BJ (cell line): Measurements from ENCODE around the gene PTPRR. TPM values are rescaled to one million over a fixed set of nuclear protein-coding genes. Genes with fewer than 3 reads are reported as not detected.

Experiments
- CTCF ChIA-PET: fragments of 350-600 bp; formaldehyde crosslinking; extraction: SDS; loops from one replicate; lab custom pipeline; 2021; ENCODE audit warnings: antibody characterized with exemption, inconsistent platforms; lab: Yijun Ruan, JAX
- POLR2A ChIA-PET: fragments of 300-600 bp; sonication (Branson Sonifier 250); formaldehyde crosslinking; extraction: SDS; loops from one replicate; lab custom pipeline; 2021; ENCODE audit warnings: antibody characterized with exemption; lab: Charles Lee
- DNase-seq: peaks from one replicate; pipeline ENCODE4 v3.0.0-alpha.2; 2011; ENCODE audit warnings: low read depth
- H3K27me3 ChIP-seq: 2 replicates; pipeline ENCODE4 v1.6.0; 2011; ENCODE audit warnings: low read length; ENCODE audit not compliant: control insufficient read depth, insufficient read depth
- H3K36me3 ChIP-seq: 2 replicates; pipeline ENCODE4 v1.5.1; 2011; ENCODE audit warnings: low read length; ENCODE audit not compliant: control insufficient read depth, insufficient read depth
- H3K4me3 ChIP-seq: 2 replicates; pipeline ENCODE4 v1.5.1; 2011; ENCODE audit warnings: low read depth, mild to moderate bottlenecking, control low read depth, low read length
- polyA plus RNA-seq: library from polyadenylated mRNA; depleted of rRNA; stranded (reverse); fragments of >200 nt; gene quantifications from 2 replicates; pipeline ENCODE4 v1.2.3, GENCODE V29; 2011
- TF ChIP-seq, protein P1 (sequence below): IDR thresholded peaks from 2 replicates; pipeline ENCODE4 v1.5.1; 2011; ENCODE audit warnings: low read depth, mild to moderate bottlenecking, control low read depth, inconsistent platforms, low read length, moderate library complexity; ENCODE audit not compliant: insufficient read depth

The PTPRR gene
- polyA plus RNA-seq, 1 experiment: 0.40 TPM

DNA sequence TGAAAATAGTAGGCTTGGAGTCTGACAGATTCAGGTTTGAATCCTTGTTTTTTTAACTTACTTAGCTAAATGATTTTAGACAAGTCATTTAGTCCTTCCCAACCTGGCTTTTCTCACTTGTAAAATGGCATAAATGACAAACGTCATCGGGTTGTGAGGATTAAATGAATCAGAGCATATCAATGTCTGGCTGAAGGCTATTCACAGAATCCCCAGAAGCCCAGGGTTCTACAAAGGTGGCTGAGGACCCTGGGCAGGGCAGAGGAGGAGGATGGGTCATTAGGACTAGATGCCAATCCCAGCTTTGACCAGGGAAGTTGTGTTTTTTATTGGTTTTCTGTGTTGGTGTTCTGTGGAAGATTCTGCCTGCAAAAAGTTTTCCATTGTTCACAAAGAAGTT, 275.7 kb downstream of the PTPRR start:
- ChIA-PET POLR2A (interaction anchor here (0.6 kb wide), 2 partner anchors 924 to 1707 kb away, joined by 3 to 4 read pairs; no protein-coding TSS in a partner anchor), CTCF (interaction anchor here (0.9 kb wide), 1 partner anchor 744 kb away, joined by 3 read pairs; no protein-coding TSS in a partner anchor)
- TF ChIP-seq, protein P1, sequence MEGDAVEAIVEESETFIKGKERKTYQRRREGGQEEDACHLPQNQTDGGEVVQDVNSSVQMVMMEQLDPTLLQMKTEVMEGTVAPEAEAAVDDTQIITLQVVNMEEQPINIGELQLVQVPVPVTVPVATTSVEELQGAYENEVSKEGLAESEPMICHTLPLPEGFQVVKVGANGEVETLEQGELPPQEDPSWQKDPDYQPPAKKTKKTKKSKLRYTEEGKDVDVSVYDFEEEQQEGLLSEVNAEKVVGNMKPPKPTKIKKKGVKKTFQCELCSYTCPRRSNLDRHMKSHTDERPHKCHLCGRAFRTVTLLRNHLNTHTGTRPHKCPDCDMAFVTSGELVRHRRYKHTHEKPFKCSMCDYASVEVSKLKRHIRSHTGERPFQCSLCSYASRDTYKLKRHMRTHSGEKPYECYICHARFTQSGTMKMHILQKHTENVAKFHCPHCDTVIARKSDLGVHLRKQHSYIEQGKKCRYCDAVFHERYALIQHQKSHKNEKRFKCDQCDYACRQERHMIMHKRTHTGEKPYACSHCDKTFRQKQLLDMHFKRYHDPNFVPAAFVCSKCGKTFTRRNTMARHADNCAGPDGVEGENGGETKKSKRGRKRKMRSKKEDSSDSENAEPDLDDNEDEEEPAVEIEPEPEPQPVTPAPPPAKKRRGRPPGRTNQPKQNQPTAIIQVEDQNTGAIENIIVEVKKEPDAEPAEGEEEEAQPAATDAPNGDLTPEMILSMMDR: no peak
- no peak overlapping the region for H3K4me3 ChIP-seq
- no peaks in the 10 kb centered on the region for H3K27me3 ChIP-seq
- H3K36me3 ChIP-seq: no peaks in the 10 kb centered on the region
- DNase-seq: no peak

DNA sequence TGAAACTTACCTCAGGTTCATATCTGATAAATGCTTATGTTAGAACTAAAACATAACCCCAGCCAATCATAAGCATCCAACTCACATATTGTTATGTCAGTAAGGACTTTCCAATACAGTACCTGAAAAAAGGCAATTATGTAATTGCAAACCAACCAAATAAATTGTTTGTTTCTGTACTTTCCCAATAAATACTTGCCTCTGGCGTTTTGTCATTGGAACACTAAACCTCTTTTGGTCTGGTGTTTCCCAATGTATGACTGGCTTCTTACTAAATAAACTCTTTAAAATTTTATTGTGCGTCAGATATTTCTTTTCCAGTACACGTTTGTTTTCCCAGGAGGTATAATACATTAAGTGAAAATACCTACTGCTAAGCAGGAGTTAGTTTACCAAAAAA, 276.6 kb downstream of the PTPRR start:
- H3K36me3 ChIP-seq: no peaks in the 10 kb centered on the region
- ChIA-PET POLR2A (no interaction called here), CTCF (interaction anchor here (1.2 to 1.3 kb wide), 2 partner anchors 34 to 48 kb away, joined by 4 read pairs; no protein-coding TSS in a partner anchor)
- no peaks in the 10 kb centered on the region for H3K27me3 ChIP-seq
- TF ChIP-seq, protein P1: no peak
- DNase-seq: no peak
- H3K4me3 ChIP-seq: no peak overlapping the region

DNA sequence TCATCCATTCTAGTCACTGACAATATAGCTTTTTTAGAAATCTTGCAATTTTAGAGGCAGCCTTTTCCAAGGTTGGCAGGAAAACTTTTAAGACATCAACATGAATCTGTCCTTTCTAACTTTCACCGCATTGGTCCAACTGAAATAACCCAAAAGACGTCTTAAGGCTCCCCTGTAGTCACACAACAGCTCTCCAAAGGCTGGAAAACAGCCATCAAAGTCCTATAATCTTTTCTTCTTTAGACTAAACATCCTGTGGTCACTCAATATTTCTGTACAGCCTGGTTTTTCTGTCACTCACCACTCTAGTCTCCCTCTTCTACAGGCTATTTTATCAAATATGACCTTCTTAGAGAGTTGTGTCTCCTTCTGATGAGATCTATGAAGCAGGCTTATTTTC, 278.8 kb downstream of the PTPRR start:
- DNase-seq: no peak
- ChIA-PET POLR2A (no interaction called here), CTCF (interaction anchor here (1.0 to 1.3 kb wide), 2 partner anchors 21 to 46 kb away, joined by 3 read pairs; no protein-coding TSS in a partner anchor)
- TF ChIP-seq, protein P1: no peak
- Histone ChIP-seq H3K27me3 (no peaks in the 10 kb centered on the region), H3K4me3 (no peak overlapping the region), H3K36me3 (no peaks in the 10 kb centered on the region)

DNA sequence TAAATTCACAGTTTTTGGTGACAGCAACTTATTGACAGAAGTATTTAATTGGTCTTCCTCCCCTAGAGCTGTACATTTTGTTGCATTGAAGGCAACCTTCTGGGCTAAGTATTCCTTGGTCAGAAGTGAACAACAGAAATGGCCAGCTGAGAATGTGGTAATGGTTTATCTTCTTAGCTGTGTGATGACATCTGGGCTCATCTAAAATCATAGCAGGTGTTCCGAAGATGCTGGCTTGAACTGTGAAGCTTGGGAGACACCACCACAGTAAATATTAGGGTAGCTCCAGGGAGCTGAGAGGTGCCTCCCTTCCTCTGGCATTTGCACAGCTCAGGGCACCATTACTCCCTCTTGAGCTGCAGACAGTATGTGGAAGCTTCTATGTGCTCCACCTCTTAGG, 279.6 kb downstream of the PTPRR start:
- no peak overlapping the region for H3K4me3 ChIP-seq
- no peak for DNase-seq
- TF ChIP-seq, protein P1: no peak
- H3K36me3 ChIP-seq: no peaks in the 10 kb centered on the region
- POLR2A ChIA-PET: no interaction called here
- H3K27me3 ChIP-seq: no peaks in the 10 kb centered on the region
- CTCF ChIA-PET: interaction anchor here (1.3 kb wide), 1 partner anchor 47 kb away, joined by 3 read pairs; no protein-coding TSS in a partner anchor

DNA sequence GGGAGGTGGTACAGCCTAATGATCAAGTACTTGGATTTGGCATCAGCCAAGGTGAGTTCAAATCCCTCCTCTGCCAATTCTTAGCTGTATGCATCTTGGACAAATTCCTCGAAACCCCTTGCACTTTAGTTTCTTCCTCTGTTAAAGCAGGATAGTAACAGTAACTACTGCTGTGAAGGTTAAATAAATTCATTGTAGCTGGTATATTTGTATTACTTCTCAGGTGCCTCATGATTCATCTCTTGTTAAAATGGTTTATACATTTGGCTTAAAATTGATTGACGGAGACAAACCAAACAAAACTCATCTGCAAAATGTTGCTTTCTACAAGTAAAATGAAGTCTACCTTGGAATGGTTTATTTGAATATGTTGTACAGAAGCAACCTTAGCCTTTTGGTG, 281.0 kb downstream of the PTPRR start:
- H3K36me3 ChIP-seq: no peaks in the 10 kb centered on the region
- ChIA-PET POLR2A (no interaction called here), CTCF (interaction anchor here (1.2 kb wide), 1 partner anchor 81 kb away, joined by 3 read pairs; no protein-coding TSS in a partner anchor)
- H3K27me3 ChIP-seq: no peaks in the 10 kb centered on the region
- TF ChIP-seq, protein P1: no peak
- DNase-seq: no peak
- H3K4me3 ChIP-seq: no peak overlapping the region
